LNCAP (cell line): ENCODE measurements around the gene RPUSD1.

ENCODE experiments used
- CTCF ChIP-seq: fragments of 450-650 bp; IDR thresholded peaks from 2 replicates; pipeline ENCODE4 v1.5.1; 2017; ENCODE audit warnings: mild to moderate bottlenecking

The RPUSD1 gene

GRCh38 chr16:815861-816260 lies 27.7 kb upstream of the RPUSD1 start:
- no peak for TF ChIP-seq CTCF

GRCh38 chr16:814974-815373 lies 26.8 kb upstream of the RPUSD1 start:
- no peak for TF ChIP-seq CTCF

GRCh38 chr16:813916-814412 lies 25.8 kb upstream of the RPUSD1 start:
- peak; percentile 3 for TF ChIP-seq CTCF

DNA sequence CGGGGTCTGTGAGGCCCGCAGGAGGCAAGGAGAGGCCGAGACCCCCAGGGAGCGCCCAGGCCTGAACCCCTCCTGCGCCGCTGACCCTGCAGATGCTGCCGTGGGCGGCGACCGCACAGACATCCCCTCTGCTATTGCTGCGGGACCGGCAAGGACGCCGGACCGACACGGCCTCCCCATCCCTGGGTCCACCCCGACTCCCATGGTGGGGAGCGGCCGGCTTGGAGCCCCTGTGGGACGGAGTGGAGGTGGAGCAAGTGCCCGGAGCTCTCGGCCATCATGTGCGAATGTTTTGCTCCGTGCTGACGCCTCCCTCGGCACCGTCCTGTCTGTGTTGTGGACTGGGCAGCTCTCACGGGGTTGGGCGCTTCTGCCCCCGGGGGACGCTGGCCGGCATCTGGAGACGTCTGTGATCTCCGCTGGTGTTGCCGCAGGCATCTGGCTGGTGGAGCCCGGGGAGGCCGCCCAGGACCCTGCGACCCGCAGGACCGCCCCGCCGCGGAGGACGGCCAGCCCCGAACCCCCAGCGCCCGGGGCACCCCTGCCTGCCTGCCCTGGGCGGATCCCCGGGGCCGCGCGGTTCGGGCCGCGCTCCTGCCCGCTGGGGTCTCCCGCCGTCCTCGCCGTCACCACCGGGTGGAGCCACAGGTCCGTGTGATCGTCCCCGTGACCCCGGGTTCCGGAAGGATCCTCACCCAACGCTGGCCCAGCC lies 25.2 kb upstream of the RPUSD1 start:
- TF ChIP-seq CTCF, result peak; percentile 82

DNA sequence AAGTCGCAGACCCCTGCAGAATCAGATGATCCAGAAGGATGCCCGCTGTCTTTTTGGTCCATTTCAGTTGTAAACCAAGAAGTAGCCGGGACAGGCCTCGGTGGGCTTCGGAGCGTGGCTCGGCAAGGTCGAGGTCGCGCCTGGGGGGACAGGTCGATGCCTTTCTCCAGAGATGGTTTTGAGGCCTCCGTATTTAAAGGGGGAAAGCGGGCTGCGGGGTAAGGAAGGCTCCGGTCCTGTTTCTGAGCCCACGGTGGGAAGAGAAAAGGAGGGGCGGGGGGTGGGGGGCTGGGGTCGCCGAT lies 19.9 kb upstream of the RPUSD1 start:
- TF ChIP-seq CTCF, result no peak

DNA sequence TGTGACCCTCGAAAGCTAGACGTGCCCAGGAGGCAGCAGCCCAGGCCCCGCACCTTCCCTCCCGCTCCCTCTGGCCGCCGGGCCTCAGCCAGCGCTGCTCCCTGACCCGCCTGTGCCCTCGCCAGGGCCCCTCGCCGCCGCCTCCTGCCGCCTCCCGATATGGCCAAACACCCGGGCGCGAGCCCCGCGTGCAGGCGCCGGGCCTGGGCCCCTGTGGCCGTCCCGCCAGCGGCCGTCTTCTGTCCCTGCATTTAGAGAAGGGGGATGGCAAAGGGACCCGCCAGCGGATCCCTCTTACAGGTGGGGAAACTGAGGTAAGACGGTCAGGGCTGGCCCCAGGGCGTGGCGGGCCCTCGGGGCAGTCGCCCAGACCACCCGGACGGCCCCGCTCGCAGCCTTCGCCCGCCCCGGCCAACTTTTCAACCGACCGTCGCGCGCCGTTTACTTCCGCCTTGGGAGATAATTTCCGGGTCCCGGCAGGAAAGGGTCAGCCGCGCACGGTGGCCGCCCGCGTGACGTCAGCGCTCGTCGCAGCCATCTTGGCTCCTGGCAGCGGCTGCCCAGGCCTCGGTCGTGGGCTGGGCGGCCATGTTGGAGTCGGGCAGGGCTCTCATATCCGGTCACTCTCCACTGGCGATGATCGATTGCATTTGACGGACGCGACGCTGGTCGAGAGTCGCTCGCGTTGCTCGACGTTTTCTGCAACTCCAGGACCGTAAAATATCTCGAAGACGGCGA lies 19.3 kb upstream of the RPUSD1 start:
- no peak for TF ChIP-seq CTCF

GRCh38 chr16:805474-805873 lies 17.3 kb upstream of the RPUSD1 start:
- no peak for TF ChIP-seq CTCF
